HG03097 (cell line): ENCODE measurements around the gene LRCH4.

Experiments
- ATAC-seq: cut with Tn5 transposase; IDR thresholded peaks from one replicate; pipeline ENCODE4 v1.9.1; 2021; ENCODE audit not compliant: unreplicated experiment, low FRiP score

Gene LRCH4

GRCh38 chr7:100607111-100607510 is 21.2 kb upstream of the LRCH4 start:
- no peak for ATAC-seq

GRCh38 chr7:100606313-100606712 is 20.4 kb upstream of the LRCH4 start:
- no peak for ATAC-seq

- no peak for ATAC-seq
Observed at GRCh38 chr7:100604976-100605911, 19.3 kb upstream of the LRCH4 start.

GRCh38 chr7:100604028-100604975 is 18.4 kb upstream of the LRCH4 start:
- ATAC-seq: no peak

GRCh38 chr7:100603726-100604027 is 17.7 kb upstream of the LRCH4 start:
- no peak for ATAC-seq

GRCh38 chr7:100602889-100603725 is 17.2 kb upstream of the LRCH4 start:
- no peak for ATAC-seq

GRCh38 chr7:100600730-100601038 is 14.8 kb upstream of the LRCH4 start:
- no peak for ATAC-seq

GRCh38 chr7:100599911-100600729 is 14.2 kb upstream of the LRCH4 start:
- no peak for ATAC-seq

GRCh38 chr7:100598425-100598824 is 12.5 kb upstream of the LRCH4 start:
- no peak for ATAC-seq

- no peak for ATAC-seq
Observed at GRCh38 chr7:100595188-100595587, 9.3 kb upstream of the LRCH4 start.

- ATAC-seq: no peak
Observed at GRCh38 chr7:100591596-100591995, 5.7 kb upstream of the LRCH4 start.

- ATAC-seq: no peak
Observed at GRCh38 chr7:100590077-100590737, 4.3 kb upstream of the LRCH4 start.

- ATAC-seq: no peak
Observed at GRCh38 chr7:100589341-100589947, 3.5 kb upstream of the LRCH4 start.

GRCh38 chr7:100588438-100588837 is 2.5 kb upstream of the LRCH4 start:
- no peak for ATAC-seq

- ATAC-seq: peak; percentile 81
Observed at GRCh38 chr7:100586266-100587025, 517 bp upstream of the LRCH4 start, which contains the start of gene FBXO24. FBXO24 (plus strand) TSS chr7:100586328; CDS start chr7:100586626, 298 bp downstream.

GRCh38 chr7:100584683-100585510 is 1.0 kb downstream of the LRCH4 start:
- ATAC-seq: no peak

GRCh38 chr7:100584054-100584682 is 1.8 kb downstream of the LRCH4 start:
- no peak for ATAC-seq
